Nephron progenitor cell (in vitro differentiated cells): ENCODE results near the gene RASIP1.
A peak's percentile ranks its signal among the peaks of the same experiment; 100 is the strongest.

Experiments used
- DNase-seq: peaks from one replicate; pipeline ENCODE4 v3.0.0; 2021
- H3K27ac Mint-ChIP-seq: 2 replicates; pipeline ENCODE4 v1.8.0; 2021; ENCODE audit warnings: mild to moderate bottlenecking, moderate library complexity, mixed read lengths
- H3K27me3 Mint-ChIP-seq: 2 replicates; pipeline ENCODE4 v1.8.0; 2021; ENCODE audit warnings: mild to moderate bottlenecking, low read depth, mixed read lengths; ENCODE audit not compliant: poor library complexity
- H3K36me3 Mint-ChIP-seq: 2 replicates; pipeline ENCODE4 v1.8.0; 2021; ENCODE audit warnings: low read depth, mixed read lengths
- H3K4me1 Mint-ChIP-seq: 2 replicates; pipeline ENCODE4 v1.8.0; 2021; ENCODE audit warnings: mixed read lengths
- H3K4me3 Mint-ChIP-seq: 2 replicates; pipeline ENCODE4 v1.8.0; 2021; ENCODE audit warnings: mild to moderate bottlenecking, moderate library complexity, mixed read lengths
- H3K9me3 Mint-ChIP-seq: 2 replicates; pipeline ENCODE4 v1.8.0; 2021; ENCODE audit warnings: mild to moderate bottlenecking, moderate library complexity, mixed read lengths
- TF ChIP-seq, protein P1 (sequence below): fragments of 200-600 bp; sonication (generic); IDR thresholded peaks from 2 replicates; pipeline ENCODE4 v1.5.0; 2021; ENCODE audit warnings: antibody characterized with exemption

Gene RASIP1

DNA sequence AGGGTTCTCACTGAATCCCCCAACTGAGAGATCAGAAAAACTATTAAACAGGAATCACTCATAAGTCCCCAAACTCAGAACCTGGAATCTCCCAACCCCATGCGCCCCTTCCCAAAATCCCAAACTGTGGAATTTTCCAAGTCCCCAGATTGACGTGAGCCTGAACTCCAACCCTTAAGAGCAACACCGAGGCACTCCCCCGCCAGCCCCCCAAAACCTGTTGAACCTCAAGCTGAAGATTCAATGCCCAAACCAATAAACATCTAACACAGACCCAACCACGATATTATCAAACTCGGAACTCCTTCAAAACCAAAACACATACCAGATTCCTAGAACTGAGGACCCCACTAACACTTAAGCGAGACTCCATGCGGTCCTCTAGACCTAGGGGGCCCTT, 5.7 kb upstream of the RASIP1 start:
- H3K27me3 Mint-ChIP-seq = peaks cover 25% of the 10 kb centered on the region
- DNase-seq = no peak
- no peak overlapping the region for H3K4me3 Mint-ChIP-seq
- H3K9me3 Mint-ChIP-seq = peaks cover 13% of the 10 kb centered on the region
- H3K27ac Mint-ChIP-seq = no peak overlapping the region
- no peaks in the 10 kb centered on the region for H3K36me3 Mint-ChIP-seq
- TF ChIP-seq, protein P1, sequence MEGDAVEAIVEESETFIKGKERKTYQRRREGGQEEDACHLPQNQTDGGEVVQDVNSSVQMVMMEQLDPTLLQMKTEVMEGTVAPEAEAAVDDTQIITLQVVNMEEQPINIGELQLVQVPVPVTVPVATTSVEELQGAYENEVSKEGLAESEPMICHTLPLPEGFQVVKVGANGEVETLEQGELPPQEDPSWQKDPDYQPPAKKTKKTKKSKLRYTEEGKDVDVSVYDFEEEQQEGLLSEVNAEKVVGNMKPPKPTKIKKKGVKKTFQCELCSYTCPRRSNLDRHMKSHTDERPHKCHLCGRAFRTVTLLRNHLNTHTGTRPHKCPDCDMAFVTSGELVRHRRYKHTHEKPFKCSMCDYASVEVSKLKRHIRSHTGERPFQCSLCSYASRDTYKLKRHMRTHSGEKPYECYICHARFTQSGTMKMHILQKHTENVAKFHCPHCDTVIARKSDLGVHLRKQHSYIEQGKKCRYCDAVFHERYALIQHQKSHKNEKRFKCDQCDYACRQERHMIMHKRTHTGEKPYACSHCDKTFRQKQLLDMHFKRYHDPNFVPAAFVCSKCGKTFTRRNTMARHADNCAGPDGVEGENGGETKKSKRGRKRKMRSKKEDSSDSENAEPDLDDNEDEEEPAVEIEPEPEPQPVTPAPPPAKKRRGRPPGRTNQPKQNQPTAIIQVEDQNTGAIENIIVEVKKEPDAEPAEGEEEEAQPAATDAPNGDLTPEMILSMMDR = no peak
- H3K4me1 Mint-ChIP-seq = peaks cover 23% of the 10 kb centered on the region

DNA sequence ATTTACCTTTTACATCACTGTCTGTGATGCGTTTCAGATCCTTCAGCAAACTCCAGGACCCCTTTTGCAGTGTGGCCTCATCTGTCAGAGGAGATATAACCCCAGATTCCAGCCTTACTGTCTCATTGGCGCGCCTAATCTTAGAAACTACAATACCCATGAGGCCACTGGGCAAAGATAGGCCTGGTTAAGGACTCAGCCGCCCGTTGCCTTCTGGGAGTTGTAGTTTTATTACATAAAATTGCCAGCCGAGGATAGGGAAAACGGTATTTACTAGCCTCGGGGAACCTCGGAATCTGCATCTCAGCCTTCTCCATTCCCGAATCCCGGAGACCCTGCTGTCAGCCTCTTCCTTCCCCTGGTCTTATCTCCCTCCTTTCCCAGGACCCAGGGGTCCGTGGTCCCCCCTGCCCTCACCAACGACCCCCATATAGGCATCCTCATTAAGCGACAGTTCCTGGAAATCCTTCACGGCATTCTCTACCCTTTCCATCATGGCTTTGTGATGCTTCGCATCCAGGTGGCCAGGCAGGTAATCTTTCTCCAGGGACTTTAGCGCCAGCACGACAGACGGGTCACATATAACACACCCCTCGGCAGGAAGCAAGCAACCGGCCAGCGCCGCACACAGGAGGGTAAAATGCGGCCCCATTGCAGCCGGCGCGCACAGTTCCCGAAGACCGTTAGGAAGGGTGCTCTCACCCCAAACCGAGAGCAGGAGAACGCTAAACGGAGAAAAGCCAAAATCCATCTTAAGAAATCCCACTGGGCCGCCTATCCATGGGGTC, 5.0 kb upstream of the RASIP1 start:
- H3K36me3 Mint-ChIP-seq = no peaks in the 10 kb centered on the region
- DNase-seq = peak; percentile 56
- TF ChIP-seq, protein P1 = no peak
- peaks cover 13% of the 10 kb centered on the region for H3K9me3 Mint-ChIP-seq
- peaks cover 24% of the 10 kb centered on the region for H3K4me1 Mint-ChIP-seq
- H3K27ac Mint-ChIP-seq = no peak overlapping the region
- H3K27me3 Mint-ChIP-seq = peaks cover 27% of the 10 kb centered on the region
- no peak overlapping the region for H3K4me3 Mint-ChIP-seq

DNA sequence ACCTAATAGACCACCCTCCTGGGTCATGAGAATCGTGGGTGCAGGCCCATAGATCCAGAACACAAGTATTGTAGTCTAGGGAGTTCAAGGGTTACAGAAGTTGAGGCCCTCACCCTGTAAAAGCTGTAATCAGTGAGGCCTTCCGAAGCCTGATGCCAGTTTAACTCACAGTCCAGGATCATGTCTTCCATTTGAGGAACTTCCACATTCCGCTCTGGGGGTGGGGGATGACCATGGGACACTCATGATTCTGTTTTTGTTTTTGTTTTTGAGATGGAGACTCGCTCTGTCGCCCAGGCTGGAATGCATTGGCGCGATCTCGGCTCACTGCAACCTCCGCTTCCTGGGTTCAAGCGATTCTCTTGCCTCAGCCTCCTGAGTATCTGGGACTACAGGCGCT, 1.7 kb upstream of the RASIP1 start:
- Mint-ChIP-seq H3K27ac (no peak overlapping the region), H3K36me3 (no peaks in the 10 kb centered on the region), H3K4me3 (no peak overlapping the region), H3K9me3 (peaks cover 13% of the 10 kb centered on the region), H3K27me3 (peaks cover 36% of the 10 kb centered on the region), H3K4me1 (peaks cover 32% of the 10 kb centered on the region)
- DNase-seq = no peak
- TF ChIP-seq, protein P1 = no peak

DNA sequence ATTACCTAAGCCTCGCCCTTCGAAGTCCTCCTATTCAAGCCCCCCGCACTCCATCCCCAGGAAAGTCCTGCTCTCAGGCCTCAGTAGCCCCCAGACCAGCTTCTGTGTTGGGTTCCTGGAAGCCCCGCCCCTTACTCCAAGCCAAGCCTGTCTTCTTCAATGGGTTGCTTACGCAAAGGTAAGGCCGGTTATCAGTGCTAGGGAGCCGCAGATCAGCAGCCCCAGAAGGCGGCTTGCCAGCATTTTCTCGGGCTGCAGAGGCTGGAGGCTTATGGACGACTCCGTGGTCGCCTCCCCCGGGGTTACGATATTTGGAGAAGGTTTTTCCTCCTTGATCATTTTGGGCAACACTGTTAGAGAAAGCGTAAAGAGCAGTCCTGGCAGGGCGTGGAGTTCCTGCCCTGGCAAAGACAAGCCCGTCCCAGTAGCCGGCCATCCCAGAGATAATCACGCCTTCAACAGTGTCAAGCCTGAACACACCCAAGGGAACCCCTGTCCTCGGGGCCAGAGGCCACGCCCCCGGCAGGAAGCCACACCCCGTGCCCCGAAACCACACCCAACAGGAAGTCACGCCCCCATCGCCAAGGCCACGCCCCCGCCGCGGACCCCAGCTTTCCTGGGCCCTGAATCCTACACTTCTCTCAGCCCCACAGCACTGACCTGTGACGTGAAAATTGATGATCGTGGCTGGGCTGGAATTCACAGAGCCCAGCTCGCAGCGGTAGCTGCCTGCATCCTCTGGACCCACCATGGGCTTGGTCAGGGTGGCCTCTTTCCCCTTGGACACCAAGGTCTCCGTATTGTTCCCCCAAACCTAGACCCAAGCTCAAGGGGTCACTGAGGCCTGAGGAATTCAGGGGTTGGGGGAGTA, 954 bp upstream of the RASIP1 start:
- Mint-ChIP-seq H3K36me3 (no peaks in the 10 kb centered on the region), H3K27ac (peak overlapping the region; percentile 16)
- peak; percentile 79 for DNase-seq

DNA sequence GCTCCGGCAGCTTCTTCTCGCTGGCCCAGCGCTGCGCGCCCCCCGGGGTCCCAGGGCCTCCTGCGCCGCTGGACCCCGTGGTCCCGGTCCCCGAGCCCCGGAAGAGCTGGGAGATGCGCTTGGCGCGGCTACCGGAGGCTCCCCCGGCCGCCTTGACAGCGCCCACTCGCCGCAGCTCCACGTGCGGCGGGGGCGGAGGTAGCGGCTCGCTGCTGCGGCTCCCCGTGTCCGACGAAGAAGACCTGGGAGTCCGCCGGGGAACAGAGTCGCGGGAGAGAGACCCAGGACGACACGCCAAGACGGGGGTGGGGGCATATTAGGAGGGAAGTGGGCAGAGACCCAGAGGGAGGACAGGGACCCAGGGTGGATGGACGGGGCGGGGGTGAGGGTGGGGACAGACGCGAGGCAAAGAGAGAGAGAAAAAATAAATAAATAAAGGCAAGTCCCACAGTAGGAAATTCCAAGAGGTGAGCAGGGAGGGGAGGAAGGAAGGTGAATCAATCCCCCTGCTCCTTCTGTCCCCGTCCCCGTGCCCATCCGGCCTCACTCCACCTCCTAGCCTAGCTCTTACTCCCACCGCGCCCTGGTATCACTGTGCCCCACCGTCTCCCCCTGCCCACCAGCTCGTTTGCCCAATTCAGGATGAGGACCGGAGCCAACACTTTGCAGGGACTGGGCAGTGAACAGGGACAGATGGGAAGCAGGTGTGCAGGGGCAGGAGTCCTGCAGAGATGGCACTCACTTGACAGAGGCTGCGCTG, 826 bp downstream of the RASIP1 start:
- no peak for DNase-seq
- Mint-ChIP-seq H3K27me3 (peaks cover 47% of the 10 kb centered on the region), H3K4me3 (peak overlapping the region; percentile 71), H3K36me3 (no peaks in the 10 kb centered on the region), H3K9me3 (no peaks in the 10 kb centered on the region), H3K27ac (no peak overlapping the region), H3K4me1 (peaks cover 42% of the 10 kb centered on the region)
- TF ChIP-seq, protein P1 = no peak

More for the DNA sequence above, 954 bp upstream of the RASIP1 start:
- Mint-ChIP-seq H3K27me3 (peaks cover 40% of the 10 kb centered on the region), H3K9me3 (peaks cover 9% of the 10 kb centered on the region), H3K4me3 (peak overlapping the region; percentile 38), H3K4me1 (peaks cover 35% of the 10 kb centered on the region)
- TF ChIP-seq, protein P1 = no peak
